Transverse colon (tissue), 4 donors: Measurements from ENCODE around the gene ABTB1. TPM values are rescaled to one million over a fixed set of nuclear protein-coding genes. Genes with fewer than 3 reads are reported as not detected.

Source experiments
- DNase-seq: peaks from one replicate; pipeline ENCODE4 v3.0.0-alpha.2; 2019
- H3K27ac ChIP-seq, 4 donors: fragments of 200-600 bp; sonication (generic); 2 replicates each; pipeline ENCODE4 v1.5.1; 2016 to 2018; ENCODE audit warnings: inconsistent platforms in 4 of 4
- H3K27me3 ChIP-seq: fragments of 200-600 bp; sonication (generic); 2 replicates; pipeline ENCODE4 v1.5.1; 2017; ENCODE audit warnings: inconsistent platforms
- H3K36me3 ChIP-seq, 4 donors: fragments of 200-600 bp; sonication (generic); 2 replicates each; pipeline ENCODE4 v1.5.1; 2017 to 2019; ENCODE audit warnings: inconsistent platforms in 4 of 4
- H3K4me1 ChIP-seq, 4 donors: fragments of 200-600 bp; sonication (generic); 2 replicates each; pipeline ENCODE4 v1.5.1; 2017 to 2020; ENCODE audit warnings: inconsistent platforms in 4 of 4
- H3K4me3 ChIP-seq, 4 donors: fragments of 200-600 bp; sonication (generic); 1 replicate in 1 of 4; 2 replicates in 3 of 4; pipeline versions ENCODE4 v1.5.1 to v1.6.1; 2017 to 2019; ENCODE audit warnings: inconsistent platforms in 4 of 4
- H3K9me3 ChIP-seq, 2 donors: fragments of 200-600 bp; sonication (generic); 2 replicates each; pipeline ENCODE4 v1.5.1; 2017 to 2019; ENCODE audit warnings: inconsistent platforms in 2 of 2
- EP300 ChIP-seq: sonication (generic); formaldehyde crosslinking; IDR thresholded peaks from one replicate; pipeline ENCODE4 v1.6.1; 2017; ENCODE audit warnings: antibody characterized with exemption, low read depth
- POLR2A ChIP-seq: fragments of 450-650 bp; IDR thresholded peaks from one replicate; pipeline ENCODE4 v1.6.1; 2016; ENCODE audit warnings: antibody characterized with exemption, mild to moderate bottlenecking, moderate library complexity
- POLR2AphosphoS5 ChIP-seq, 3 donors: sonication (generic); formaldehyde crosslinking; IDR thresholded peaks; one replicate each; pipeline ENCODE4 v1.6.1; 2016; ENCODE audit warnings: antibody characterized with exemption in 3 of 3
- WGBS, 2 donors: methylation state at CpG; one replicate each; pipeline ENCODE4 v1.1.5; 2018; ENCODE audit warnings: low coverage in 1 of 2; 5-methylcytosine and 5-hydroxymethylcytosine counted together
- in situ Hi-C, 4 donors: fragments of 200-750 bp; cut with MboI; loops; one replicate each; pipeline versions ENCODE4 v1.15.0 to v1.15.1; 2017; ENCODE audit warnings: low sequenced_read_pairs in 3 of 4, low pct_ligation_motif_present in 1 of 4, low pct_unique_long_range_greater_than_20kb in 1 of 4
- intact Hi-C: fragments of 100-400 bp; cut with DNase I; formaldehyde crosslinking; loops from one replicate; pipeline ENCODE4 v1.15.1; 2023; ENCODE audit warnings: low total_unique reads
- total RNA-seq, 4 donors: library from RNA; depleted of rRNA; stranded (reverse); fragments of >200 nt; gene quantifications; one replicate each; pipeline ENCODE4 v1.1.0, GENCODE V29; 2016
- TF ChIP-seq, protein P1 (sequence below), 5 experiments: fragments of 200-600 bp in 3 of 5; fragments of 450-650 bp in 2 of 5; sonication (generic) in 3 of 5; IDR thresholded peaks; 1 replicate in 2 of 5; 2 replicates in 3 of 5; pipeline ENCODE4 v1.5.1; 2016 to 2017; ENCODE audit warnings: antibody characterized with exemption in 5 of 5, inconsistent platforms in 3 of 5, mild to moderate bottlenecking in 2 of 5, moderate library complexity in 1 of 5

The ABTB1 gene
- total RNA-seq, 4 donors from 2014 or later: 29.6 to 80.4 (median 45.8) TPM

DNA sequence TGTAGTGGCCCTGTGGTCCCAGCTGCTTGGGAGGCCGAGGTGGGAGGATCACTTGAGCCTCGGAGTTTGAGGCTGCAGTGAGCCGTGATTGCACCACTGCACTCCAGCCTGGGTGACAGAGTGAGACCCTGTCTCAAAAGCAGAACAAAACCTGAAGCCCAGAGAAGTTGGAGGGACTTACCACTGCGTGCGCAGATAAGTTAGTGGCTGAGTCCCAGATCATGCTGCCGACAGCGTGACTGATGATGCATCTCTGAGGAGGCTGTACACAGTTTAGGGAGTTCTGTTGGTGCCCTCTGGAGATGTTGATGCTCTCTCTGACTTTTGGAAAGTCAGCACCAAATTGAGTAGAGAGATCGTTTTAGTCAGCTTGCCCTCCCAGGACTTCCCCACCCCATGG lies 15.8 kb upstream of the ABTB1 start:
- WGBS, 2 donors: 88% methylated on average over 8 of the region's 8 CpGs; no CpG with 5 or more reads in 1 of the 2 donors
- Histone ChIP-seq H3K4me3 (no peak overlapping the region), H3K27me3 (no peaks in the 10 kb centered on the region), H3K36me3 (no peaks in the 10 kb centered on the region), H3K27ac (no peak overlapping the region), H3K9me3 (no peaks in the 10 kb centered on the region), H3K4me1 (no peaks in the 10 kb centered on the region)
- intact Hi-C loops: no loop called here
- in situ Hi-C loops: loop anchor here in 3 of 4 donors (10.0 to 25.0 kb wide), 4 partner anchors 178 to 308 kb away; no protein-coding TSS in a partner anchor
- no peak for DNase-seq
- TF ChIP-seq EP300 (no peak), POLR2AphosphoS5 (IDR thresholded peaks at IDR 0.05) (no peak), POLR2A (no peak)
- TF ChIP-seq, protein P1, sequence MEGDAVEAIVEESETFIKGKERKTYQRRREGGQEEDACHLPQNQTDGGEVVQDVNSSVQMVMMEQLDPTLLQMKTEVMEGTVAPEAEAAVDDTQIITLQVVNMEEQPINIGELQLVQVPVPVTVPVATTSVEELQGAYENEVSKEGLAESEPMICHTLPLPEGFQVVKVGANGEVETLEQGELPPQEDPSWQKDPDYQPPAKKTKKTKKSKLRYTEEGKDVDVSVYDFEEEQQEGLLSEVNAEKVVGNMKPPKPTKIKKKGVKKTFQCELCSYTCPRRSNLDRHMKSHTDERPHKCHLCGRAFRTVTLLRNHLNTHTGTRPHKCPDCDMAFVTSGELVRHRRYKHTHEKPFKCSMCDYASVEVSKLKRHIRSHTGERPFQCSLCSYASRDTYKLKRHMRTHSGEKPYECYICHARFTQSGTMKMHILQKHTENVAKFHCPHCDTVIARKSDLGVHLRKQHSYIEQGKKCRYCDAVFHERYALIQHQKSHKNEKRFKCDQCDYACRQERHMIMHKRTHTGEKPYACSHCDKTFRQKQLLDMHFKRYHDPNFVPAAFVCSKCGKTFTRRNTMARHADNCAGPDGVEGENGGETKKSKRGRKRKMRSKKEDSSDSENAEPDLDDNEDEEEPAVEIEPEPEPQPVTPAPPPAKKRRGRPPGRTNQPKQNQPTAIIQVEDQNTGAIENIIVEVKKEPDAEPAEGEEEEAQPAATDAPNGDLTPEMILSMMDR (IDR thresholded peaks at IDR 0.05): no peak

DNA sequence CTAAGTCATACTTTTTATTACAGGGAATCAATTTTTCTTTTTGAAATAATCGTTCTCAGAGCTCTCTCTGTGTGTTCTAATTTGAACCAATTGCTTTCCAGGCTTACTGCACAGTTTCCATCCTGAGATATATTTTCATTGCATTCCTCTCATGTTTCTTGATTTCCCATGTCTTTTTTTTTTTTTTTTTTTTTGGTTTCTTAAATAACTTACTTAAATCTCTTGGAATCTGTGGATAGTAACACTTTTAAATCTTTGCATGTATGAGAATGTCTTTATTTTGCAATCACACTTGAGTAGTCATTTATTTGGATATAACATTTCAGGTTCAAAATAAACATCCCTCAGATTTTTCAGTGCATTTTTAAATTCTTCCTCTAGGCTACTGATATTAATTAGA lies 14.5 kb upstream of the ABTB1 start:
- Histone ChIP-seq H3K36me3 (no peaks in the 10 kb centered on the region), H3K27ac (no peak overlapping the region), H3K9me3 (no peaks in the 10 kb centered on the region), H3K4me1 (no peaks in the 10 kb centered on the region), H3K27me3 (no peaks in the 10 kb centered on the region), H3K4me3 (no peak overlapping the region)
- DNase-seq: no peak
- in situ Hi-C loops (loop anchor here in 3 of 4 donors (10.0 to 25.0 kb wide), 4 partner anchors 177 to 307 kb away; no protein-coding TSS in a partner anchor), intact Hi-C loops (no loop called here)
- no peak for TF ChIP-seq POLR2A
- TF ChIP-seq, protein P1 (IDR thresholded peaks at IDR 0.05): no peak
- no peak for TF ChIP-seq POLR2AphosphoS5 (IDR thresholded peaks at IDR 0.05)
- TF ChIP-seq EP300: no peak
- 76 to 100% methylated on average over 1 of the region's 1 CpG for WGBS, 2 donors

DNA sequence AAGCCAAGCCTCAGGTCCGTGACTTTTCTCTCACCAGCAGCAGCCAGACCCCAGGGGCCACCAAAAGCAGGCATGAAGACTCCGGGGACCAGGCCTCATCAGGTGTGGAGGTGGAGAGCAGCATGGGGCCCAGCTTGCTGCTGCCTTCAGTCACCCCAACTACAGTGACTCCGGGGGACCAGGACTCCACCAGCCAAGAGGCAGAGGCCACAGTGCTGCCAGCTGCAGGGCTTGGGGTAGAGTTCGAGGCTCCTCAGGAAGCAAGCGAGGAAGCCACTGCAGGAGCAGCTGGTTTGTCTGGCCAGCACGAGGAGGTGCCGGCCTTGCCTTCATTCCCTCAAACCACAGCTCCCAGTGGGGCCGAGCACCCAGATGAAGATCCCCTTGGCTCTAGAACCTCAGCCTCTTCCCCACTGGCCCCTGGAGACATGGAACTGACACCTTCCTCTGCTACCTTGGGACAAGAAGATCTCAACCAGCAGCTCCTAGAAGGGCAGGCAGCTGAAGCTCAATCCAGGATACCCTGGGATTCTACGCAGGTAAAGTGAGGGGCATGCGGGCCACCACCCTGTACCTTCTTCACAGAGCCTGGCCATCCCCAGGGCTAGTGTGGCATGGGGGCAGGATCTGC lies 12.0 kb upstream of the ABTB1 start:
- no peak for DNase-seq
- WGBS, 2 donors: 92% methylated on average over 9 of the region's 10 CpGs; no CpG with 5 or more reads in 1 of the 2 donors
- intact Hi-C loops (no loop called here), in situ Hi-C loops (loop anchor here in 3 of 4 donors (5.0 to 25.0 kb wide), 3 partner anchors 177 to 317 kb away; no protein-coding TSS in a partner anchor)
- Histone ChIP-seq H3K9me3 (no peaks in the 10 kb centered on the region), H3K4me3 (no peak overlapping the region), H3K4me1 (no peaks in the 10 kb centered on the region), H3K27ac (no peak overlapping the region), H3K36me3 (no peaks in the 10 kb centered on the region), H3K27me3 (no peaks in the 10 kb centered on the region)
- TF ChIP-seq POLR2AphosphoS5 (IDR thresholded peaks at IDR 0.05) (no peak), EP300 (no peak), POLR2A (no peak)
- TF ChIP-seq, protein P1 (IDR thresholded peaks at IDR 0.05): no peak

DNA sequence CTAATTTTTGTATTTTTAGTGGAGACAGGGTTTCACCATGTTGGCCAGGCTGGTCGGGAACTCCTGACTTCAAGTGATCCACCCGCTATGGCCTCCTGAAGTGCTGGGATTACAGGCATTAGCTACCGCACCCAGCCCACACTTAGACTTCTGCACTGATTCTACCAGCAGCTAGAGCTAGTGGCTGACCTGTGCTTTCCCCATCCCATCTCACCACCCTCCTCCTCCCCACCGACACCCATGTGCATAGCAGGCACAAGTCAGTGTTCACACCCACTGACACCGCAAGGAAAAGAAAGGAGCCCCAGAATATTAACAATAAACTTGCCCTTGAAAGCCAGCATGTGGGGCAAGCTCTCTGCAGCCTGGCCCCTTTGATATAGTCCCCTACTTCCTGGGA lies 11.2 kb upstream of the ABTB1 start:
- intact Hi-C loops: no loop called here

More for the DNA sequence above, 11.2 kb upstream of the ABTB1 start:
- Histone ChIP-seq H3K4me1 (no peaks in the 10 kb centered on the region), H3K9me3 (no peaks in the 10 kb centered on the region), H3K27ac (no peak overlapping the region), H3K27me3 (no peaks in the 10 kb centered on the region), H3K4me3 (no peak overlapping the region), H3K36me3 (no peaks in the 10 kb centered on the region)
- in situ Hi-C loops: loop anchor here in 3 of 4 donors (5.0 to 25.0 kb wide), 3 partner anchors 176 to 316 kb away; no protein-coding TSS in a partner anchor
- WGBS, 2 donors: 80 to 92% methylated on average over 2 to 5 of the region's 5 CpGs
- TF ChIP-seq POLR2A: no peak
- no peak for TF ChIP-seq POLR2AphosphoS5 (IDR thresholded peaks at IDR 0.05)
- TF ChIP-seq, protein P1 (IDR thresholded peaks at IDR 0.05): no peak
- no peak for TF ChIP-seq EP300
- no peak for DNase-seq
